M059J (cell line): Measurements from ENCODE around the gene RAPGEF2. TPM values are rescaled to one million over a fixed set of nuclear protein-coding genes. Genes with fewer than 3 reads are reported as not detected.
"Not testable (repeated sequence)": the region's sequence is repeated elsewhere in the genome, so short reads cannot be mapped to it uniquely, and the experiment has no call there.

Experiments
- DNase-seq: peaks from one replicate; pipeline ENCODE4 v3.0.0-alpha.2; 2012; ENCODE audit warnings: low read depth
- total RNA-seq: library from RNA; depleted of rRNA; stranded (reverse); fragments of >200 nt; shearing (Covaris generic); gene quantifications from 2 replicates; pipeline ENCODE4 v1.2.3, GENCODE V29; 2014

The RAPGEF2 gene
- total RNA-seq, 1 experiment from 2014 or later = 21.4 TPM

DNA sequence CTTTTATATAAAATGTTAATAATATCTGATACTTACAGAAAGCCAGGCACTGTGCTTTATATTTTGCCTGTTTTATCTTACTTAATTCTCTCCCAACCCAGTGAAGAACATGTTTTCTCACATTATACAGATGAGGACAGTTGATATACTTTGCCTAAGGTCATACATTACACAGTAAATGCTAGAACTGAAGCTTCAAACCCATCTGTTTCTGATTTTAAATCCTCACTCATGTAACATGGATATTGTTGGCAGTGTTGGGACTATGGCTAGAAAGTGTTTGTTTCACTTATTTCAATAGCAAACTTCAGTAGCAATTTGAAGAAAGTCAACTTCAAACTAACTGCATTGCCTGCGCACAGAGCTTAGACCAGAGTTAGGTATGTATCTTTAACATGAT is 57.4 kb downstream of the RAPGEF2 start:
- DNase-seq = no peak

DNA sequence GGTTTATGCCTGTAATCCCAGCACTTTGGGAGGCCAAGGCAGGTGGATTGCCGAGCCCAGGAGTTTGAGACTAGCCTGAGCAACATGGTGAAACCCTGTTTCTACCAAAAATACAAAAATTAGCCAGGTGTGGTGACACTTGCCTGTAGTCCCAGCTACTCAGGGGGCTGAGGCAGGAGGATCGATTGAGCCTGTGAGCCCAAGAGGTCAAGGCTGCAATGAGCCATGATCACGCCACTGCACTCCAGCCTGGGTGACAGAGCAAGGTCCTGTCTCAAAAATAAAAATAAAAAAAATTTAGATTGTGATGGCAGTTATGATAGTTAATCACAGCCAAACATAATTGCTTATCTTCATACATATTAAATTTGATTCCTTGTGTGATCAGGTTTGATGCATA is 58.6 kb downstream of the RAPGEF2 start:
- not testable (repeated sequence) for DNase-seq

DNA sequence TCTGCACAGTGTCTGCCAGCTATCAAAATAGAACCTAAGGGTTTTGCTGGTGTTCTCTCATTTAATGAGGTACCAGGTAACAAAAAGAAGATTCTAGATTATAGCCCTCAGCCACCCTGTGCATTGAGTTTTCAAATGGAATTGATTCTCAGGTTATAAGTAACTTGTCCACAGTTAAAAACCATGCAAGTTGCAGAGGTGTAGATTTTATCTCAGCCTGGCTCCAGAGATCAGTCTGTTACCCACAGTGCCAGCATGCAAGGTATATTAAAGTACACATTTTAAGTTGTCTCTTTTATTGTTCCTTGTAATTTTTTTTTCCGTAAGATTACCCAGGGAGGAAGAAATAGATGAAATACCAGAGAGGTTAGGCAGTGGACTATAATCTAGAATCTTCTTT is 59.7 kb downstream of the RAPGEF2 start:
- DNase-seq = no peak

- DNase-seq = no peak
Observed at GRCh38 chr4:159163521-159163920, 60.6 kb downstream of the RAPGEF2 start.

DNA sequence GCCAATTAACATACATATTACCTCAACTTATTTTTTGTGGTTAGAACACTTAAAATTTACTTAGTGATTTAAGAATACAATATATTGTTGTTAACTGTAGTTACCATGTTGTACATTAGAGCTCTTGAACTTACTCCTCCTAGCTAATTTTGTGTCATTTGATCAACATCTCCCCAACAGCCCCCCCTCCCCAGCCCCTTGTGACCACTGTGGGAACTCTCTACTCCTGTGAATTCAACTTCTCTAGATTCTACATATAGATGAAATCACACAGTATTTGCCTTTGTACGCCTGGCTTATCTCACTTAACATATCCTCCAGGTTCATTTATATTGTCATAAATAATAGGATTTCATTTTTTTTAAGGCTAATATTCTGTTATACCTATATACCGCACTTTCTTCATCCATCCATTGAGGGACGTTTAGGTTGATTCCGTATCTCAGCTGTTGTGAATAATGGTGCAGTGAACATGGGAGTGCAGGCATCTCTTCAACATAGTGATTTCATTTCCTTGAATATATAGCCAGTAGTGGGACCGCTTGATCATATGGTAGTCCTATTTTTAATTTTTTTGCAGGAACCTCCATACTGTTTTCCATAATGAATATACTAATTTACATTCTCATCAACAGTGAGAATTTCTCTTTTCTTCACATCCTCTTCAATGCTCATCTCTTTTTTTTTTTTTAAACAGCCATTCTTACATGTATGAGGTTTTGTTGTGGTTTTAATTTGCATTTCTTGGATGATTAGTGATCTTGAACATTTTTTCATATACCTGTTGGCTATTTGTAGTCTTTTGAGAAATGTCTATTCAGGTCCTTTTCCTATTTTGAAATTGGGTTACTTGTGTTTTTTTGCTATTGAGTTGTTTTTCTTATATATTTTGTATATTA is 66.8 kb downstream of the RAPGEF2 start:
- no peak for DNase-seq

DNA sequence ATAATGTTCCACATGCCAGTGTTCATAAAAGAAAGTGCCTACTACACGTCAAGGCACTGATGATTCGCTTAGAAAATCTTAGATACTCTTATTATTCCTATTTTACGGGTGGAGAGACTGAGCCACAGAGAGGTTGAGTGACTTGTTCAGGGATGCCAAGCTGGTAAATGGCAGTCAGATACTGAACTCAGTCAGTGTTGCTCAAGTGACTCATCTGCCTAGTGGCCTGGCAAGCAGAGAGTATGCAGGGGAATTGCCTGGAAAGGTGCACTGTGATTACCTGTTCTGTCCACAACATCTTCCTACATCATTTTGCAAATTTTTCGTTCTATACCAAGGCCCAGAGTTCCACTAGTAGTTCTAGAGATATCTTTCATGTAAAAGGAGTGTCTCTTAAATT is 68.4 kb downstream of the RAPGEF2 start:
- DNase-seq = peak; percentile 28

DNA sequence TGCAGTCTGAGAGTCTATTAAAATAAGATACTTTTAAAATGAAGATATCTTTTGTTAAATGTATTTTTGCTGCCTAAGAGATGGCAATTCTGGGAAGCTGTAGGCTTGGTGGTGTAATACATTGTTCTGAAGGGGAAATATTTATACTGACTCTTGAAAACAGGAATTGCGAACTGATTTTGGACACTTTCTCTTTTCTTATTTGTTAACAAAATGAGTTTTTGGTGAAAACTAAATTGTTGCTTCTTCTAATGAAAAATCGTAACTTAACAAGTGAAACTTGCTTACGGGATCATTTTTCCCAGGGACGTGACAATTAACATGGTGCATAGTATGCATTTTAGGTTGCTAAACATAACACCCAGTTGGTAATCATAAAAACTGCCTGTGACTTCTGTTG is 71.0 kb downstream of the RAPGEF2 start:
- DNase-seq = no peak

- DNase-seq = no peak
Observed at GRCh38 chr4:159174645-159175084, 71.8 kb downstream of the RAPGEF2 start.

DNA sequence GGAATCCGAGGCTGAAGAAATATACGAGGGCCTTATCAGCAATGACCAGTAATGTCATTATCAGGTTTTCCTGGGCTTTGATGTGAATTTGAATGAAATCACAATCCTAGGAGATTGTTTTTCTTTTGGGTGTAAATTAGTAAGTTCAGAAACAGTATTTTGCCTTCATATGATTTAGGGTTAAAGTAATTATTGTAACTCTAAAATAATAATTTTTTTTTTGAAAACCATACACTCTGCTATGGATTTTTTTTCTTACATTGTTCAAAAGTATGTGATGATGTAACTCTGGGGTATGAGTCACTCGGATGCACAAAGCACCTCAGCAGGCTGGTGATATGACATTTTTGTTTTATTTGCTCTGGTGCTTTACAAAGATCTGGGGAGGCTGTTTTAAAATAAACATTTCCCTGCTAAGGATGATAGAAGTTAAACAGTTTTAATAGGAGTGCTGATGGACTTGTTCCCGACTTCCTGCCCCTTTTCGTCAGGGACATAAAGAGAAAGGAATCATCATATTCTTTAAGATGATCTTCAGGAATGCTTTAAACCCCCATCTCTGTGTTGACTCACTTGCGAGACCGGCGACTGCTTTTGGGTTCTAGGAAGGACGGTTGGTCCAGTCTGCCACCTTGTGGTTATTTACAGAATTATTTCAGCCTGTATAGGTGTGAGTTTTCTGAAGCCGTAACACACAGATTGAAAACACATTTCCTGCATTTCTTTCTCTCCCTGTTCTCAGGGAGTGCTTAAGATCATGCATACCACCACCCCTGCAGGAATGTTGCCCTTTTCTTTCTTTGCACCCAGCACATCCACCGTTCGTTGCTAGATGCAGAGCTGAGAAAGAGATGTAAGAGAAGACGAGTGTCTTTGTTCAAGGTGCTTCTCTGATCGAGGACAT is 72.5 kb downstream of the RAPGEF2 start:
- DNase-seq = peak; percentile 78

GRCh38 chr4:159175989-159176375 is 73.1 kb downstream of the RAPGEF2 start:
- DNase-seq = no peak

DNA sequence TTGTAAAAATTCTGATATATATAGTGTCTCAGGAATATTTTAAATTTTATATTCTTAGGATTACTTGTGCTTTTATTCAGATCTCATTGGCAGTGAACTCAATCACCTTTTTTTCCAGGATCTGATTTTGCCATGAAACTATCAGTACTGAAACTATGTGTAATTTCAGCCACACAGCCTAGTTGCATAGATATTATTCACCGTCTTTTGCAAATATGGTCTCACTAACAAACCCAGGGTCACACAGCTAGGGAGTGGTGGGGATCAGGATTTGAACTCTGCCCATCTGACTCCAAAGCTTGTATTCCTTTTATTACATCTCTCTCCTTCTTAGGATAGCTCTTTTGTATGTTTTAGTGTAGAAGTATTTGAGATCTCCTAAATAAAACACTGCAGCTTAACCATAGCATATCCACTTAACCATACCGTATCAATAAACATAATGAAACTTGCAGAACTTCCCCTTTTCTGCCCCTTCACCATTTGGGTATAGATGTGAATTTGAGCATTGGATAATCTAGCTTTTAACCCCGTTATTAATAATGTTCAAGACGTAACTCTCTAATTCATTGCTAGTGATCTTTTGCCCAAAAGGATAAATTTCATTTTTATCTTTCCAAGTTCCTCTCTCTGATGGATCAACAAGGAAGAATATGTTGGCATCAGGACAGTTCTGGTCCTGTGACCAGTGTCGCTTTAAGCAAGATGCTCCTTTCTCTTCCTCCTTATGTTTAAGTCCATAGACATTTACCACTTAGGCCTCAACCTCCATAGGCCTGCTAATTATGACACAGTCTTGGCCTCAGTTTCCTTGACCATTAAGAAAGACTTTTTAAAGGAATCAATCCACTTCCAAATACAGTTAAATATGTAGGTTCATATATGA is 74.6 kb downstream of the RAPGEF2 start:
- DNase-seq = no peak

DNA sequence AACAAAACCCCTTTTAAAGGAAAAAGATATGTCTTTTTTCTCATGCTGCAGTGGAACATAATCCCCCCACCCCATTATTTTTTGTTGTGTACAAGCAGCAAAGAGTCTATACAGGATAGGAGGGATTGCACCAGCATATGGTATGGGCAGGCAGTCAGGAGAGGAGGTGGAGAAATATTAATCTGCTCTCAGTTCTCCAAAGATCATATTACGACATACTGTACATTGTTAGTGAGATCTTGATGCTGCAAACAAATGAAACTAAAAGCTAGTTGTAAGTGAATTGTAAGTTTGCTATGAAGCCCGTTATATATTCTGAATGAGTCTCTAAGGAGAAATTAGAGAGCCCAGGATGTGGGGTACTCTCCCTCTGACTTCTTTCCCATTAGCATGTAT is 75.3 kb downstream of the RAPGEF2 start:
- DNase-seq = no peak

- no peak for DNase-seq
Observed at GRCh38 chr4:159178979-159179969, 76.4 kb downstream of the RAPGEF2 start.

- DNase-seq = not testable (repeated sequence)
Observed at GRCh38 chr4:159183885-159184605, 81.2 kb downstream of the RAPGEF2 start.

DNA sequence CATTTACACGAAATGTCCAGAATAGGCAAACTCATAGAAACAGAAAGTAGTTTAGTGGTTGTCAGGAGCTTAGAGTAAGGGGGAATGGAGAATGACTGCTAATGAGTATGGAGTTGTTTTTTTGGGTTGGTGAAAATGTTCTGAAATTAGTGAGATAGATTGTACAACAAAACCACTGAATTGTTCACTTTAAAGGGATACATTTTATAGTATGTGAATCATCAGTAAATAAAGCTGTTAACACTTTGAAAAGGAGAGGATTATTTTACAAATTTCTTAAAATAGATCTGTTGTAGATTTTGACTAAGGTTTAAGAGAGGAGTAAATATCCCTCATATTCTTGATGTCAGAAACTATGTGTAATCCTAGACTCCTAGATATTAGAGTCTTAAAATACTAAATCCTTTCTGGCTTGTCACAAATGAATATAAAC is 82.7 kb downstream of the RAPGEF2 start:
- peak; percentile 9 for DNase-seq

GRCh38 chr4:159188646-159189045 is 85.8 kb downstream of the RAPGEF2 start:
- DNase-seq = no peak

- DNase-seq = no peak
Observed at GRCh38 chr4:159190651-159191050, 87.8 kb downstream of the RAPGEF2 start.

GRCh38 chr4:159191989-159192388 is 89.1 kb downstream of the RAPGEF2 start:
- DNase-seq = peak; percentile 72

GRCh38 chr4:159193046-159193620 is 90.3 kb downstream of the RAPGEF2 start:
- no peak for DNase-seq
